Omental fat pad (tissue), 4 donors: ENCODE results near the gene SC5D. TPM values are rescaled to one million over a fixed set of nuclear protein-coding genes. Genes with fewer than 3 reads are reported as not detected.

Experiments
- ATAC-seq: fragments of 150-250 bp; one replicate; pipeline ENCODE4 v1.9.1; 2016; ENCODE audit warnings: mild to moderate bottlenecking, moderate library complexity; ENCODE audit not compliant: low FRiP score
- DNase-seq: peaks from one replicate; pipeline ENCODE4 v3.0.0-alpha.2; 2019; ENCODE audit warnings: low spot score
- total RNA-seq, 4 donors: library from RNA; depleted of rRNA; stranded (reverse); fragments of >200 nt; gene quantifications; one replicate each; pipeline ENCODE4 v1.1.0, GENCODE V29; 2016
- TF ChIP-seq, protein P1 (sequence below), 3 donors: fragments of 450-650 bp; IDR thresholded peaks; one replicate each; pipeline ENCODE4 v1.5.1; 2016 to 2017; ENCODE audit warnings: antibody characterized with exemption in 3 of 3, mild to moderate bottlenecking in 3 of 3, moderate library complexity in 2 of 3

Gene SC5D
- total RNA-seq, 4 donors from 2014 or later: 16.9 to 30.3 (median 26.8) TPM

DNA sequence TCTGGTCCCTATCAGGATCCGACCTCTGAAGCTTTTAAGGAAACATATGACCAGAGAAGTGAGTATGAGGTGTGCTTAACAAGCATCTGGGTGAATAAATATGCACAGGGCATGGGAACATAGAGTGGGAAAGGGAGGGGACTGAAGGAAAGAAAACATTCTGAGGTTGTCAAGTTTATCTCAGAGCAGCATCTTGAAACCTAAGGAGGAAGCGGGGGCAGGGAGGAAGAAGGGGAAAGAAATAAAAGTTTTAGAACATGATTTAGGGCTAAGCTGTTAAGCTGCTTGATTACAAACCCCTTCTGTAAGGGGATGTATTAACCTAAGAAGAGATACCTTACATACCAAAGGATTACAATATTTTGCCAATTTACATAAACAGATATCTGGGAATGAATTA lies 24.0 kb upstream of the SC5D start:
- DNase-seq: no peak
- no peak for ATAC-seq
- TF ChIP-seq, protein P1, sequence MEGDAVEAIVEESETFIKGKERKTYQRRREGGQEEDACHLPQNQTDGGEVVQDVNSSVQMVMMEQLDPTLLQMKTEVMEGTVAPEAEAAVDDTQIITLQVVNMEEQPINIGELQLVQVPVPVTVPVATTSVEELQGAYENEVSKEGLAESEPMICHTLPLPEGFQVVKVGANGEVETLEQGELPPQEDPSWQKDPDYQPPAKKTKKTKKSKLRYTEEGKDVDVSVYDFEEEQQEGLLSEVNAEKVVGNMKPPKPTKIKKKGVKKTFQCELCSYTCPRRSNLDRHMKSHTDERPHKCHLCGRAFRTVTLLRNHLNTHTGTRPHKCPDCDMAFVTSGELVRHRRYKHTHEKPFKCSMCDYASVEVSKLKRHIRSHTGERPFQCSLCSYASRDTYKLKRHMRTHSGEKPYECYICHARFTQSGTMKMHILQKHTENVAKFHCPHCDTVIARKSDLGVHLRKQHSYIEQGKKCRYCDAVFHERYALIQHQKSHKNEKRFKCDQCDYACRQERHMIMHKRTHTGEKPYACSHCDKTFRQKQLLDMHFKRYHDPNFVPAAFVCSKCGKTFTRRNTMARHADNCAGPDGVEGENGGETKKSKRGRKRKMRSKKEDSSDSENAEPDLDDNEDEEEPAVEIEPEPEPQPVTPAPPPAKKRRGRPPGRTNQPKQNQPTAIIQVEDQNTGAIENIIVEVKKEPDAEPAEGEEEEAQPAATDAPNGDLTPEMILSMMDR (IDR thresholded peaks at IDR 0.05): no peak

- DNase-seq (no peak), ATAC-seq (no peak)
- TF ChIP-seq, protein P1 (IDR thresholded peaks at IDR 0.05): no peak
Observed at GRCh38 chr11:121270001-121270678, 22.4 kb upstream of the SC5D start.

DNA sequence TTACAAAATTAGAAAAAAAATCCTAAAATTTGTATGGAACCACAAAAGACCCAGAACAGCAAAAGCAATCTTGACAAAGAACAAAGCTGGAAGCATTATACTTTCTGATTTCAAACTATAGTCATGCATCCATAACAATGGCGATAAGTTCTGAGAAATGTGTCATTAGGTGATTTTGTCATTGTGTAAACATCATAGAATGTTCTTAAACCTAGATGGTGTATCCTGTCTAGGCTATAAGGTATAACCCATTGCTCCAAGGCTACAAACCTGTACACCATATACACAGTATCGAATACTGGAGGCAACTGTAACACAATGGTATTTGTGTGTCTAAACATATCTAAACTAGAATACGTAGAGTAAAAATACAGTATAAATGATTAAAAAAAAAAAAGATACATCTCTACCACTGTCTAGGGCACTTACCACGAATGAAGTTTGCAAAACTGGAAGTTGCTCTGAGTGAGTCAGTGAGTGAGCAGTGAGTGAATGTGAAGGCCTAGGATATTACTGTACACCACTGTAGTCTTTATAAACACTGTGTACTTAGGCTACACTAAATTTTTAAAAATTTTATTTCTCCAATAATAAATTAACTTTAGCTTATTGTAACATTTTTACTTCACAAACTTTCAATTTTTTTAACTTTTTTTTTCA lies 18.1 kb upstream of the SC5D start:
- no peak for ATAC-seq
- TF ChIP-seq, protein P1 (IDR thresholded peaks at IDR 0.05): no peak

GRCh38 chr11:121281698-121282097 lies 10.9 kb upstream of the SC5D start:
- DNase-seq (no peak), ATAC-seq (no peak)
- TF ChIP-seq, protein P1 (IDR thresholded peaks at IDR 0.05): no peak

More for the DNA sequence above, 18.1 kb upstream of the SC5D start:
- DNase-seq: no peak

- ATAC-seq (no peak), DNase-seq (no peak)
- TF ChIP-seq, protein P1 (IDR thresholded peaks at IDR 0.05): no peak
Observed at GRCh38 chr11:121282386-121282785, 10.2 kb upstream of the SC5D start.

DNA sequence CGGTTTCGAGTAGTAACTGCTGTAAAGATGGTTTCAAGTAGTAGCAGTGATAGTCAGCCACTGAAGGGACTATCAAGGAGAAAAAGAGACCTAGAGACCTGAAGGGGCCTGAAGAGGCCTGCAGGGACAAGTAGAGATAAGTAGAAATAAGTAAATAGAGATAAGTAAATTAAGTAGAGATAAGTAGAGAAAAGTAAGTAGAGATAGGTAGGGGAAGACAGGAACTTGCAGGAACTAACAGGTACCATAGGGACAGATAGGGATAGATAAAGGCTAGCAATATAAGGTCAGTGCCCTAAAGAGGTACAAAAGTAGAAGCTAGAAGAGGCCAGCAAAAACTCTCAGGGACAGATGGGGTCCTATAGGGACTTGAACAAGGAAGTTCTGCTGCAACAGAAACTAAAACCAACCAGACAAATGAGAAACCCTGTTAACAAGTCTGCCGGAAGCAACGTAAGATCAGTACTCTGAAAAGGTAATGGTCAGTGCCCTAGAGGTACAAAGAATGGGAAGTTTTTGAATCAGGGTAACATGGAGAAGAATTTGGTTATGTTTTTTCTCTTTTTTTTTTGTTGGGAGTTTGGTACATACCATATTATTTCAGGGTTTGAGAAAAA lies 9.6 kb upstream of the SC5D start:
- no peak for DNase-seq
- TF ChIP-seq, protein P1 (IDR thresholded peaks at IDR 0.05): no peak
- ATAC-seq: no peak
